AG09309 (cell line): Measurements from ENCODE around the gene SLC5A1.

Experiments
- DNase-seq: peaks from one replicate; pipeline ENCODE4 v3.0.0-alpha.2; 2010; ENCODE audit warnings: low read depth
- H3K4me3 ChIP-seq: 2 replicates; pipeline ENCODE4 v1.5.1; 2011; ENCODE audit warnings: mild to moderate bottlenecking, low read depth, low read length, moderate library complexity; ENCODE audit not compliant: control insufficient read depth
- TF ChIP-seq, protein P1 (sequence below): IDR thresholded peaks from 2 replicates; pipeline ENCODE4 v1.5.1; 2011; ENCODE audit warnings: mild to moderate bottlenecking, low read depth, low read length, inconsistent platforms; ENCODE audit not compliant: insufficient read depth, control insufficient read depth; ENCODE audit errors: missing control alignments

Gene SLC5A1

DNA sequence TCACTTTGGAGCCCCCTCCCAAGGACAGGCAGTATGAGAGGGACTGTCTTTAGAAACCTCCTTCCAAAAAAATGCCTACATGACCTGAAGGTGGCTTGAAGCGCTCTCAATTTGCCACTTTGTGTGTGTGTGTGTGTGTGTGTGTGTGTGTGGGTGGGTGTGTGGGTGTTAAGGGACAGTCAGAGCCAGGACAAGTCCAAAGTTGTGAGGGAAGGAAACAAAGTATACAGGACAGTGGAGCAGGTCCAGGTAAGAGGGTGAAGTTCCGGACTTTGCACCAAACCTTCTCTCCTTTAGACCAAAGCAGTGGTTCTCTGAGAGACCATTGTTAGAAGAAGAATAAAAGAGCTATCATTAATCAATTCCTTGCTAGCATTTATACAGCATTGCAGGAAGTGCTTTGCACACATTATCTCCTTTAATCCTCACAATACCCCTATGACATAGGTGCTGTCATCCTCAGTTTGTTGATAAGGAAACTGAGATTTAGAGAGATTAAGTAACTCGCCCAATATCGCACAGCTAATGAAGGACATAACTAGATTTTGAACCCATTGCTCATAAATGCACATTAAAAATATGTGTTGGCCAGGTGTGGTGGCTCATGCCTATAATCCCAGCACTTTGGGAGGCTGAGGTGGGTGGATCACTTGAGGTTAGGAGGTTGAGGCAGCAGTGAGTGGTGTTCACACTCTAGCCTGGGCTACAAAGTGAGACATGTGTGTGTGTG, 12.4 kb upstream of the SLC5A1 start:
- H3K4me3 ChIP-seq: no peak overlapping the region
- no peak for DNase-seq
- TF ChIP-seq, protein P1, sequence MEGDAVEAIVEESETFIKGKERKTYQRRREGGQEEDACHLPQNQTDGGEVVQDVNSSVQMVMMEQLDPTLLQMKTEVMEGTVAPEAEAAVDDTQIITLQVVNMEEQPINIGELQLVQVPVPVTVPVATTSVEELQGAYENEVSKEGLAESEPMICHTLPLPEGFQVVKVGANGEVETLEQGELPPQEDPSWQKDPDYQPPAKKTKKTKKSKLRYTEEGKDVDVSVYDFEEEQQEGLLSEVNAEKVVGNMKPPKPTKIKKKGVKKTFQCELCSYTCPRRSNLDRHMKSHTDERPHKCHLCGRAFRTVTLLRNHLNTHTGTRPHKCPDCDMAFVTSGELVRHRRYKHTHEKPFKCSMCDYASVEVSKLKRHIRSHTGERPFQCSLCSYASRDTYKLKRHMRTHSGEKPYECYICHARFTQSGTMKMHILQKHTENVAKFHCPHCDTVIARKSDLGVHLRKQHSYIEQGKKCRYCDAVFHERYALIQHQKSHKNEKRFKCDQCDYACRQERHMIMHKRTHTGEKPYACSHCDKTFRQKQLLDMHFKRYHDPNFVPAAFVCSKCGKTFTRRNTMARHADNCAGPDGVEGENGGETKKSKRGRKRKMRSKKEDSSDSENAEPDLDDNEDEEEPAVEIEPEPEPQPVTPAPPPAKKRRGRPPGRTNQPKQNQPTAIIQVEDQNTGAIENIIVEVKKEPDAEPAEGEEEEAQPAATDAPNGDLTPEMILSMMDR: no peak

DNA sequence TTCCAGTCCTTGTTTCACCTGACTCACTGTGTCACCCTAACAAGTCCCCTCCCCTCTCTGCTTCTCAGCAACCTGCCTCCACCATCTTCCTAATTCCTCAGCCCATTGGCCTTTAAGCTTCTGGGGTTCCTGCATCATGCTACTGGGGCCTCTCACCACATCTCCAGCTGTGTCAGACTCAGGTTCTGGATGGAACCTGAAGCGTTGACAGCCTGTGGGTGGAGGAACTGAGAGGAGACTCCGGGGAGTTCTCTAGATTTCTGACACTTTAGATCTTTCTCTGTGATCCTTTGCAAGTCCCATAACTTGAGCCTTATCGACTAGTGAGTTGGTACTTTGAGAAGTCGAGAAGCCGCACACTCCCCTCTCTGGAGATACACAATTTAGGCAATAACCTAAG, 11.6 kb upstream of the SLC5A1 start:
- DNase-seq: no peak
- no peak overlapping the region for H3K4me3 ChIP-seq
- TF ChIP-seq, protein P1: no peak

DNA sequence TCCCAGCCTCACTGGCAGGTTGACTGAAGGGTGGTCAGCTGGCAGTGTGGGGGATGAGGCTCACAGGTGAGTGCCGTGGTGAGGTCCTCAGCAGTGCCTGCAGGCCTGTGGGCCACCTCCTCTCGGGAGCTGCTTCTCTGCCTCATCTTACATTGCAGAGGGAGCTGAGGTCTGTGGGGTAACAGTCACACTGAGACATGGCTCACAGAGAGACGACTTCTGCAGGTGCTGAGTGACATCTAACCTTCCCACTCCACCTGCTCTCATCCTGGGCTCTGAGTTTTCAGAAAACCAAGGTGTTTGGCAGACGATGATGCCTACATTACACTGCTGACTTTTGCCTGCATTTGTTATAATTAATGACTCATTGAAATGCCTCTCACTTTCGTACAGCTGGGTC, 8.8 kb upstream of the SLC5A1 start:
- TF ChIP-seq, protein P1: no peak
- H3K4me3 ChIP-seq: no peak overlapping the region
- DNase-seq: no peak

DNA sequence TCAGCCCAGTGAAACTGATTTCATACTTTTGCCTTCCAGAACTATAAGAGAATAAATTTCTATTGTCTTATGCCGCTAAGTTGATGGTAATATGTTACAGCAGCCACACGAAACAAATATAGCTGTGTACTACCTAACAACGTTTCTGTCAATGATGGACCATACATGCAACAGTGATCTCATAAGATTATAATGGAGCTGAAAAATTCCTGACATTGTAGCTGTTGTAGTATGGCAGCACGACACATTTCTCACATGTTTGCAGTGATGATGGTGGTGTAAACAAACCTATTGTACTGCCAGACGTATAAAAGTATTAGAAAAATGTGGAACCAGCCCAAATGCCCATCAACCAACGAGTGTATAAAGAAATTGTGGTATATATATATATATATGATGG, 5.8 kb upstream of the SLC5A1 start:
- no peak for DNase-seq
- TF ChIP-seq, protein P1: no peak
- H3K4me3 ChIP-seq: no peak overlapping the region

DNA sequence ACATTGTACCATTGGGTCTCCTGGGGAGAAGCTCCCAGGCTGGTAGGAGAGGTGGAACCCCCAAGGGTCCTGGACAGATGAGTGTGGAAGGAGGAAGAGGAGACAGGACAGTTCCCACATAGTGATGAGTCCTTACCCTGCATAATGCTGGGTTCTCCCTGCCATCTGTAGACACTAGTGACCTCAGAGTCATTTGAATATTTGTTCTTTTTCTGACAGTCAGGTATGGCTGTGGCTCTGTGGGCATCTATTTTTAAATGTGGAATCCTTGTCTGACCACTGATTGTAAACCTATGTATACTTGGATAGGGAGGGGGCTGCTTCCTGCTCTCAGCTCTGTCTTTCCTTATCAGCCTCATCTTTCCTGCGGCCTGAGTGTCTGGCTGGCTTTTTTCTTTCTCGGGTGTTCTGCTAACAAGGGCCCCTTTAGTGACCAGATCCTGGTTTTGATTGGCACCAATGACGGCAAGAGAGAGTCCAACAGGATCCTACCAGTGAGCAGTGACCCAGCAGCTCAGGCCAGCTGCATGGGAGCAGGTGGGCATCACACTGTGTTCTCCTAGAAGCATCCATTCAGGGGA, 2.6 kb upstream of the SLC5A1 start:
- no peak for DNase-seq
- TF ChIP-seq, protein P1: no peak
- no peak overlapping the region for H3K4me3 ChIP-seq

DNA sequence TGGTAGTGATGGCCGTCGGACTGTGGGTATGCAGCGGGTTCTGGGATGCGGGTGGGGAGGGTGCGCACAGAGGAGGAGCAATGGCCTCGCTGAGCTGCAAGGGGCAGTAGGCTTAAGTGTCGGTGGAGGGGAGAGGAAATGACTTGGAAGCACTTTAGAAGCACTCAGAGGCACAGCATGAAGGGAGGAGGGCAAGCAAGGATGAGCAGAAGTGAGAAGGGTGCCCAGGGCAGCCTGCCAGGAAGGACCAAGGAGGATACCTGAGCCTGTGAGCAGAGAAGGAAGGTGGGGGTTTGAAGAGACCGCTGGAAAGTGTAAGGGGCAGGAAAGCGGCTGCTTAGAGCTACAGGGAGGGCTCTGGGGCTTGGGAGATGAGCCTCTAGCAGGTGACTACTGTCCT, 330 bp downstream of the SLC5A1 start:
- TF ChIP-seq, protein P1: no peak
- H3K4me3 ChIP-seq: no peak overlapping the region
- DNase-seq: no peak
